Hepatocyte (in vitro differentiated cells): ENCODE results near the gene RMP24.
A peak's percentile ranks its signal among the peaks of the same experiment; 100 is the strongest.

Experiments
- DNase-seq: peaks from one replicate; pipeline ENCODE4 v3.0.0-alpha.2; 2016; ENCODE audit warnings: low spot score
- H2AFZ ChIP-seq: fragments of 200-600 bp; sonication (generic); 2 replicates; pipeline ENCODE4 v1.6.0; 2016; ENCODE audit warnings: antibody characterized with exemption, mild to moderate bottlenecking
- H3K27ac ChIP-seq: fragments of 200-600 bp; sonication (generic); 2 replicates; pipeline ENCODE4 v1.5.1; 2016; ENCODE audit warnings: mild to moderate bottlenecking
- H3K27me3 ChIP-seq: fragments of 200-600 bp; sonication (generic); 2 replicates; pipeline ENCODE4 v1.6.1; 2016
- H3K36me3 ChIP-seq: fragments of 200-600 bp; sonication (generic); replicated peaks from 2 replicates; pipeline ENCODE4 v1.5.1; 2016; ENCODE audit warnings: low read depth; ENCODE audit not compliant: insufficient read depth
- H3K4me1 ChIP-seq: fragments of 200-600 bp; sonication (generic); 2 replicates; pipeline ENCODE4 v1.5.1; 2016; ENCODE audit warnings: mild to moderate bottlenecking, moderate library complexity; ENCODE audit not compliant: insufficient read depth
- H3K4me2 ChIP-seq: fragments of 200-600 bp; sonication (generic); 2 replicates; pipeline ENCODE4 v1.6.0; 2016
- H3K4me3 ChIP-seq: fragments of 200-600 bp; sonication (generic); 2 replicates; pipeline ENCODE4 v1.5.1; 2016; ENCODE audit warnings: mild to moderate bottlenecking
- H3K79me2 ChIP-seq: fragments of 200-600 bp; sonication (generic); 2 replicates; pipeline ENCODE4 v1.6.0; 2017; ENCODE audit warnings: mild to moderate bottlenecking
- H3K9me2 ChIP-seq: fragments of 200-600 bp; sonication (generic); replicated peaks from 2 replicates; pipeline ENCODE4 v1.6.0; 2017; ENCODE audit warnings: mild to moderate bottlenecking; ENCODE audit not compliant: insufficient read depth
- H3K9me3 ChIP-seq: fragments of 200-600 bp; sonication (generic); 2 replicates; pipeline ENCODE4 v1.5.1; 2016; ENCODE audit warnings: low read depth, mild to moderate bottlenecking
- H4K20me1 ChIP-seq: fragments of 200-600 bp; sonication (generic); 2 replicates; pipeline ENCODE4 v1.6.0; 2016; ENCODE audit warnings: mild to moderate bottlenecking; ENCODE audit not compliant: insufficient read depth, poor library complexity, severe bottlenecking
- EZH2 ChIP-seq: fragments of 200-600 bp; sonication (generic); IDR thresholded peaks from 2 replicates; pipeline ENCODE4 v1.6.1; 2016; ENCODE audit warnings: antibody characterized with exemption, mild to moderate bottlenecking, borderline replicate concordance
- EZH2phosphoT487 ChIP-seq: fragments of 200-600 bp; sonication (generic); IDR thresholded peaks from one replicate; pipeline ENCODE4 v1.6.1; 2018; ENCODE audit warnings: antibody characterized with exemption, mild to moderate bottlenecking, low read depth, moderate library complexity; ENCODE audit not compliant: unreplicated experiment, severe bottlenecking
- WGBS: methylation state at CpG from one replicate; pipeline ENCODE4 v1.1.6; 2016; ENCODE audit warnings: low lambda C conversion rate; ENCODE audit errors: missing lambda C conversion rate; 5-methylcytosine and 5-hydroxymethylcytosine counted together
- TF ChIP-seq, protein P1 (sequence below): fragments of 200-600 bp; sonication (generic); IDR thresholded peaks from 2 replicates; pipeline ENCODE4 v1.5.1; 2016; ENCODE audit warnings: antibody characterized with exemption, mild to moderate bottlenecking; ENCODE audit not compliant: poor library complexity

Gene RMP24

DNA sequence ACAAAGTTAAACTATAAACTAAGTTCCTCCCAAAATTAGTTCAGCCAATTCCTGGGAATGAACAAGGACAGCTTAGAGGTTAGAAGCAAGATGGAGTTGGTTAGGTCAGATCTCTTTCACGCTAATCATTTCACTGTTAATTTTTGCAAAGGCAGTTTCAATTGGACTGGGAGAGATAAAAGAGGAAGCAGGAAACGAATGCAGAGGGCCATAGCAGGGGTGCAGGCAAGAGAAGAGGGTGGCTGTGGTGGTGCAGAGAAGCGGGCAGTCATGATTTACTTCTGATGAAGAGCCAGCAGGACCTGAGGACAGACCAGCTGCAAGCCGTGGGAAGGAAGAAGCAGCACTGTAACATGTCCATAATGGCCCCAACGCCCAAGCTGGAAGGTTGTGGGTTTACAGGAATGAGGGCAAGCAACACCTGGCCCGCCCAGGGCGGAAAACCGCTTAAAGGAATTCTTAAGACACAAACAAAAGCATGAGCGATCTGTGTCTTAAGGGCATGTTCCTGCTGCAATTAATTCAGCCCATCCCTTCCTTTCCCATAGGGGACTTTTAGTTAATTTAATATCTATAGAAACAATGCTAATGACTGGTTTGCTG, 4.1 kb upstream of the RMP24 start:
- H3K9me3 ChIP-seq: no peaks in the 10 kb centered on the region
- H3K36me3 ChIP-seq: no peaks in the 10 kb centered on the region
- no peak overlapping the region for H3K4me3 ChIP-seq
- H2AFZ ChIP-seq: no peak overlapping the region
- no peaks in the 10 kb centered on the region for H3K9me2 ChIP-seq
- TF ChIP-seq, protein P1, sequence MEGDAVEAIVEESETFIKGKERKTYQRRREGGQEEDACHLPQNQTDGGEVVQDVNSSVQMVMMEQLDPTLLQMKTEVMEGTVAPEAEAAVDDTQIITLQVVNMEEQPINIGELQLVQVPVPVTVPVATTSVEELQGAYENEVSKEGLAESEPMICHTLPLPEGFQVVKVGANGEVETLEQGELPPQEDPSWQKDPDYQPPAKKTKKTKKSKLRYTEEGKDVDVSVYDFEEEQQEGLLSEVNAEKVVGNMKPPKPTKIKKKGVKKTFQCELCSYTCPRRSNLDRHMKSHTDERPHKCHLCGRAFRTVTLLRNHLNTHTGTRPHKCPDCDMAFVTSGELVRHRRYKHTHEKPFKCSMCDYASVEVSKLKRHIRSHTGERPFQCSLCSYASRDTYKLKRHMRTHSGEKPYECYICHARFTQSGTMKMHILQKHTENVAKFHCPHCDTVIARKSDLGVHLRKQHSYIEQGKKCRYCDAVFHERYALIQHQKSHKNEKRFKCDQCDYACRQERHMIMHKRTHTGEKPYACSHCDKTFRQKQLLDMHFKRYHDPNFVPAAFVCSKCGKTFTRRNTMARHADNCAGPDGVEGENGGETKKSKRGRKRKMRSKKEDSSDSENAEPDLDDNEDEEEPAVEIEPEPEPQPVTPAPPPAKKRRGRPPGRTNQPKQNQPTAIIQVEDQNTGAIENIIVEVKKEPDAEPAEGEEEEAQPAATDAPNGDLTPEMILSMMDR: no peak
- TF ChIP-seq EZH2: no peak
- TF ChIP-seq EZH2phosphoT487: no peak
- no peaks in the 10 kb centered on the region for H4K20me1 ChIP-seq
- no peak overlapping the region for H3K4me2 ChIP-seq
- H3K79me2 ChIP-seq: peaks cover 6% of the 10 kb centered on the region
- H3K27ac ChIP-seq: no peak overlapping the region
- DNase-seq: no peak
- H3K27me3 ChIP-seq: no peaks in the 10 kb centered on the region
- peaks cover 4% of the 10 kb centered on the region for H3K4me1 ChIP-seq
- 83% methylated on average over 9 of the region's 9 CpGs for WGBS

DNA sequence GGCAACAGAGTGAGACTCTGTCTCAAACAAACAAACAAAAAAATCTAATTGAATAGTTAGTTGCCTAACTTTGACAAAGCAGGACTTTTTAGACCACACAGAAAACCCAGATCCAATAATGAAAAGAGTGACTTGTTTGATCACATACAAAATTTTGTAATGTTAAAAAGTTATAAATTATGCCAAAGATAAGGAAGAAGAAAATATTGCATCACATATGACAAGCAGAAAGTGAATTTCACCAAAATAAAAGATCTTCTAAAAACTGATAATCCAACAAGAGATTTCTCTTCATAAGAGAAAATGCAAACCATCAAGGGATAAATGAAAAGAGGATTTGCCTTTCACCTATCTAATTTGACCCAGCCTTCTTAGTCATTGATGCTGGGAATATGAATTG, 2.8 kb upstream of the RMP24 start:
- no peaks in the 10 kb centered on the region for H3K9me3 ChIP-seq
- no peaks in the 10 kb centered on the region for H4K20me1 ChIP-seq
- no peak for DNase-seq
- H3K36me3 ChIP-seq: no peaks in the 10 kb centered on the region
- TF ChIP-seq EZH2phosphoT487: no peak
- TF ChIP-seq EZH2: no peak
- TF ChIP-seq, protein P1: no peak
- no peak overlapping the region for H3K27ac ChIP-seq
- no peaks in the 10 kb centered on the region for H3K27me3 ChIP-seq
- no peak overlapping the region for H3K4me3 ChIP-seq
- peaks cover 13% of the 10 kb centered on the region for H3K4me1 ChIP-seq
- H3K79me2 ChIP-seq: peaks cover 19% of the 10 kb centered on the region
- H3K9me2 ChIP-seq: no peaks in the 10 kb centered on the region
- H2AFZ ChIP-seq: no peak overlapping the region
- no peak overlapping the region for H3K4me2 ChIP-seq

DNA sequence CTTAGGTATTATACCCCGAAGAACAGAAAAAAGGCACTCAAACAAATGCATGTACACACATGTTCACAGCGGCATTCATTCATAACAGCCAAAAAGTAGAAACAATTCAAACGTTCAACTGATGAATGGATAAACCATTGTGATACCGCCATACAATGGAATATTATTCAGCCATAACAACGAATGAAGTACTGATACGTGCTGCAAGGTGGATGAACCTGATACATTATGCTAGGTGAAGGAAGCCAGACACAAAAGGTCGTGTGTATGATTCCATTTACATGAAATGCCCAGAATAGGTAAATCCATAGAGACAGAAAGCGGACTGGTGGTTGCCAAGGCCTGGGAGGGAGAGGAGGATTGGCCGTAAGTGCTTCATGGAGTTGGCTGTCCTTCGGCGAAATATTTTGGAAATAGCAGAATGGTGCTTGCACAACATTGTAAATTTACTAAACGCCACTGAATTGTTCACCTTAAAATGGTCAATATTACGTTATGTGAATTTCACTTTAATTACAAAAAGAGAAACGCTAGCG, 750 bp upstream of the RMP24 start:
- peak overlapping the region; percentile 98 for H2AFZ ChIP-seq
- no peaks in the 10 kb centered on the region for H3K27me3 ChIP-seq
- H3K4me1 ChIP-seq: peaks cover 13% of the 10 kb centered on the region
- H4K20me1 ChIP-seq: no peaks in the 10 kb centered on the region
- H3K36me3 ChIP-seq: peaks cover 6% of the 10 kb centered on the region
- peak overlapping the region; percentile 86 for H3K27ac ChIP-seq
- WGBS: 38% methylated on average over 15 of the region's 15 CpGs
- DNase-seq: peak; percentile 13
- peak overlapping the region; percentile 38 for H3K4me3 ChIP-seq
- no peak for TF ChIP-seq EZH2
- TF ChIP-seq EZH2phosphoT487: no peak
- TF ChIP-seq, protein P1: no peak
- H3K9me2 ChIP-seq: no peaks in the 10 kb centered on the region
- H3K9me3 ChIP-seq: no peaks in the 10 kb centered on the region
- H3K4me2 ChIP-seq: peak overlapping the region; percentile 84
- peaks cover 28% of the 10 kb centered on the region for H3K79me2 ChIP-seq
